GM19043 (cell line): Measurements from ENCODE around the gene UBAC2.

Source experiments
- ATAC-seq: cut with Tn5 transposase; IDR thresholded peaks from one replicate; pipeline ENCODE4 v1.9.1; 2021; ENCODE audit warnings: low read depth; ENCODE audit not compliant: unreplicated experiment

Gene UBAC2

GRCh38 chr13:99370481-99371275 lies 170.0 kb downstream of the UBAC2 start:
- ATAC-seq = no peak

- ATAC-seq = no peak
These were observed 171.3 kb downstream of the UBAC2 start for GRCh38 chr13:99371956-99372355.

- ATAC-seq = no peak
These were observed 172.8 kb downstream of the UBAC2 start for GRCh38 chr13:99373436-99373835.

GRCh38 chr13:99374169-99374991 lies 173.7 kb downstream of the UBAC2 start:
- peak; percentile 31 for ATAC-seq

- peak; percentile 40 for ATAC-seq
These were observed 174.5 kb downstream of the UBAC2 start for GRCh38 chr13:99374994-99375737.

- ATAC-seq = no peak
These were observed 175.1 kb downstream of the UBAC2 start for GRCh38 chr13:99375738-99376080.

GRCh38 chr13:99376132-99376531 lies 175.5 kb downstream of the UBAC2 start:
- ATAC-seq = peak; percentile 46

GRCh38 chr13:99376924-99377323 lies 176.3 kb downstream of the UBAC2 start:
- no peak for ATAC-seq

- ATAC-seq = no peak
These were observed 177.0 kb downstream of the UBAC2 start for GRCh38 chr13:99377641-99378040.

- ATAC-seq = no peak
These were observed 178.5 kb downstream of the UBAC2 start for GRCh38 chr13:99378985-99379733.

- ATAC-seq = no peak
These were observed 179.5 kb downstream of the UBAC2 start for GRCh38 chr13:99379856-99380801.

- ATAC-seq = peak; percentile 58
These were observed 180.4 kb downstream of the UBAC2 start for GRCh38 chr13:99380921-99381645.

GRCh38 chr13:99381766-99382165 lies 181.1 kb downstream of the UBAC2 start:
- no peak for ATAC-seq

GRCh38 chr13:99382428-99383133 lies 181.9 kb downstream of the UBAC2 start:
- no peak for ATAC-seq

GRCh38 chr13:99383511-99383921 lies 182.9 kb downstream of the UBAC2 start:
- no peak for ATAC-seq

- ATAC-seq = no peak
These were observed 183.3 kb downstream of the UBAC2 start for GRCh38 chr13:99383946-99384345.

- ATAC-seq = no peak
These were observed 183.8 kb downstream of the UBAC2 start for GRCh38 chr13:99384468-99384867.

- no peak for ATAC-seq
These were observed 184.5 kb downstream of the UBAC2 start for GRCh38 chr13:99385161-99385560.
